WTC11 (cell line): ENCODE data around the gene BCS1L. TPM values are rescaled to one million over a fixed set of nuclear protein-coding genes. Genes with fewer than 3 reads are reported as not detected.
"Not testable (repeated sequence)": the region's sequence is repeated elsewhere in the genome, so short reads cannot be mapped to it uniquely, and the experiment has no call there.

Experiments
- ATAC-seq: fragments of 200-7000 bp; cut with Tn5 transposase; 2 replicates; pipeline ENCODE4 v1.10.0; 2021; ENCODE audit warnings: mild to moderate bottlenecking, moderate library complexity
- CTCF ChIA-PET: fragments of 300-600 bp; sonication (Branson Sonifier 250); formaldehyde crosslinking; loops from one replicate; lab custom pipeline; 2021; ENCODE audit warnings: antibody characterized with exemption; lab: Charles Lee
- POLR2A ChIA-PET: fragments of 350-600 bp; sonication (Branson Sonifier 250); formaldehyde crosslinking; loops from one replicate; lab custom pipeline; 2021; ENCODE audit warnings: antibody characterized with exemption; lab: Charles Lee
- DNase-seq: peaks from one replicate; pipeline ENCODE4 v3.0.0; 2021; ENCODE audit warnings: low spot score
- H3K27ac Mint-ChIP-seq: 2 replicates; pipeline ENCODE4 v1.8.0; 2021; ENCODE audit warnings: mixed read lengths
- H3K27me3 Mint-ChIP-seq: 2 replicates; pipeline ENCODE4 v1.8.0; 2021; ENCODE audit warnings: low read depth, mild to moderate bottlenecking, moderate library complexity, mixed read lengths
- H3K36me3 Mint-ChIP-seq: 2 replicates; pipeline ENCODE4 v1.8.0; 2021; ENCODE audit warnings: mixed read lengths
- H3K4me1 Mint-ChIP-seq: 2 replicates; pipeline ENCODE4 v1.8.0; 2022; ENCODE audit warnings: mixed read lengths
- H3K4me3 Mint-ChIP-seq: 2 replicates; pipeline ENCODE4 v1.8.0; 2021; ENCODE audit warnings: mild to moderate bottlenecking, moderate library complexity, mixed read lengths
- H3K9me3 Mint-ChIP-seq: 2 replicates; pipeline ENCODE4 v1.8.0; 2021; ENCODE audit warnings: mixed read lengths
- AR ChIP-seq: fragments of 250-450 bp; sonication (Bioruptor Pico); IDR thresholded peaks from 2 replicates; pipeline ENCODE4 v1.9.0; 2021; ENCODE audit warnings: mild to moderate bottlenecking
- CTCF ChIP-seq: fragments of 200-600 bp; IDR thresholded peaks from 2 replicates; pipeline ENCODE4 v1.8.0; 2022; ENCODE audit warnings: antibody characterized with exemption
- E2F5 ChIP-seq: sonication (generic); formaldehyde crosslinking; IDR thresholded peaks from 2 replicates; pipeline ENCODE4 v1.8.1; 2022; ENCODE audit warnings: mild to moderate bottlenecking, moderate library complexity, missing genetic modification reagents
- MAX ChIP-seq: sonication (generic); formaldehyde crosslinking; IDR thresholded peaks from 2 replicates; pipeline ENCODE4 v1.8.0; 2022; ENCODE audit warnings: mild to moderate bottlenecking, missing genetic modification reagents
- MXD4 ChIP-seq: fragments of 250-450 bp; sonication (Bioruptor Pico); IDR thresholded peaks from 2 replicates; pipeline ENCODE4 v1.8.0; 2021; ENCODE audit warnings: mild to moderate bottlenecking, moderate library complexity, borderline replicate concordance
- SOX15 ChIP-seq: fragments of 250-450 bp; sonication (Bioruptor Pico); IDR thresholded peaks from 2 replicates; pipeline ENCODE4 v1.9.0; 2021; ENCODE audit warnings: mild to moderate bottlenecking
- TP53 ChIP-seq: sonication (generic); formaldehyde crosslinking; IDR thresholded peaks from 2 replicates; pipeline ENCODE4 v1.8.1; 2023; ENCODE audit warnings: mild to moderate bottlenecking, missing genetic modification reagents
- USF1 ChIP-seq: sonication (generic); formaldehyde crosslinking; IDR thresholded peaks from 2 replicates; pipeline ENCODE4 v1.8.0; 2022; ENCODE audit warnings: mild to moderate bottlenecking, missing genetic modification reagents
- ZMAT4 ChIP-seq: fragments of 250-450 bp; sonication (Bioruptor Pico); IDR thresholded peaks from 2 replicates; pipeline ENCODE4 v1.9.0; 2021; ENCODE audit warnings: mild to moderate bottlenecking
- ZNF121 ChIP-seq: sonication (generic); formaldehyde crosslinking; IDR thresholded peaks from 2 replicates; pipeline ENCODE4 v1.8.0; 2023; ENCODE audit warnings: missing genetic modification reagents
- ZNF425 ChIP-seq: fragments of 250-450 bp; sonication (Bioruptor Pico); conservative IDR thresholded peaks from 2 replicates; pipeline ENCODE4 v1.9.0; 2021; ENCODE audit warnings: mild to moderate bottlenecking
- ZNF532 ChIP-seq: fragments of 250-450 bp; sonication (Bioruptor Pico); IDR thresholded peaks from 2 replicates; pipeline ENCODE4 v1.9.0; 2021; ENCODE audit warnings: mild to moderate bottlenecking, borderline replicate concordance
- total RNA-seq: library from RNA; stranded (reverse); gene quantifications from 3 replicates; pipeline ENCODE4 v1.2.3, GENCODE V29; 2021

Gene BCS1L
- total RNA-seq, 1 experiment from 2014 or later, result 32.7 TPM

- H3K4me3 Mint-ChIP-seq, H3K4me1 Mint-ChIP-seq, H3K27ac Mint-ChIP-seq, H3K36me3 Mint-ChIP-seq, H3K27me3 Mint-ChIP-seq, H3K9me3 Mint-ChIP-seq: not testable (repeated sequence)
- CTCF ChIA-PET, result interaction anchor here (0.5 to 2.5 kb wide), 28 partner anchors 10 to 342 kb away, joined by 3 to 26 read pairs (median 3); partner anchors contain the start of genes BCS1L, PLCD4, RNF25 and STK36
- ATAC-seq, result peak; percentile 99
- peak; percentile 54 for TF ChIP-seq CTCF
- POLR2A ChIA-PET, result interaction anchor here (0.6 to 0.8 kb wide), 3 partner anchors 15 to 160 kb away, joined by 3 to 4 read pairs (median 3); partner anchors contain the start of genes RNF25 and STK36
- peak; percentile 62 for DNase-seq
These were observed 28.0 kb downstream of the BCS1L start for GRCh38 chr2:218687400-218688060.

- CTCF ChIA-PET, result no interaction called here
- no peak overlapping the region for H3K4me3 Mint-ChIP-seq
- peaks cover 2% of the 10 kb centered on the region; the same call in 1 of the 2 replicates for H3K36me3 Mint-ChIP-seq
- no peaks in the 10 kb centered on the region for H3K27me3 Mint-ChIP-seq
- no peaks in the 10 kb centered on the region for H3K4me1 Mint-ChIP-seq
- H3K27ac Mint-ChIP-seq, result no peak overlapping the region
- TF ChIP-seq E2F5 (no peak), MXD4 (CRISPR knock-in tag) (no peak), USF1 (no peak), TP53 (CRISPR knock-in tag) (no peak), ZNF121 (no peak), AR (CRISPR knock-in tag) (no peak)
- no peak for ATAC-seq
- POLR2A ChIA-PET, result no interaction called here
- DNase-seq, result no peak
- H3K9me3 Mint-ChIP-seq, result no peaks in the 10 kb centered on the region
These were observed 31.8 kb downstream of the BCS1L start for GRCh38 chr2:218691234-218691633.

GRCh38 chr2:218694405-218695145 lies 35.1 kb downstream of the BCS1L start:
- no peak overlapping the region for H3K27ac Mint-ChIP-seq
- ATAC-seq (no peak), DNase-seq (no peak)
- H3K36me3 Mint-ChIP-seq, result peaks cover 4% of the 10 kb centered on the region; the same call in 1 of the 2 replicates
- H3K9me3 Mint-ChIP-seq, result no peaks in the 10 kb centered on the region
- ChIA-PET CTCF (no interaction called here), POLR2A (no interaction called here)
- H3K27me3 Mint-ChIP-seq, result no peaks in the 10 kb centered on the region
- H3K4me1 Mint-ChIP-seq, result no peaks in the 10 kb centered on the region
- H3K4me3 Mint-ChIP-seq, result no peak overlapping the region
- TF ChIP-seq MAX (CRISPR knock-in tag) (no peak), SOX15 (CRISPR knock-in tag) (no peak), ZNF532 (CRISPR knock-in tag) (no peak), ZMAT4 (CRISPR knock-in tag) (no peak), ZNF425 (CRISPR knock-in tag) (no peak)
